IPS-18a (cell line): Measurements from ENCODE around the gene TTC19.

Source experiments
- H3K27ac ChIP-seq: one replicate; pipeline ENCODE4 v1.5.1; 2013; ENCODE audit warnings: low read length
- H3K27me3 ChIP-seq: one replicate; pipeline ENCODE4 v1.6.1; 2013; ENCODE audit warnings: mild to moderate bottlenecking, low read length; ENCODE audit not compliant: control insufficient read depth, insufficient read depth
- H3K36me3 ChIP-seq: one replicate; pipeline ENCODE4 v1.6.1; 2013; ENCODE audit warnings: low read depth, low read length; ENCODE audit not compliant: control insufficient read depth
- H3K4me1 ChIP-seq: one replicate; pipeline ENCODE4 v1.6.1; 2013; ENCODE audit warnings: low read depth, low read length; ENCODE audit not compliant: control insufficient read depth
- H3K4me3 ChIP-seq: one replicate; pipeline ENCODE4 v1.5.1; 2013; ENCODE audit warnings: low read length
- H3K9ac ChIP-seq: one replicate; pipeline ENCODE4 v1.6.1; 2013; ENCODE audit warnings: mild to moderate bottlenecking, low read length, moderate library complexity
- H3K9me3 ChIP-seq: one replicate; pipeline ENCODE4 v1.6.1; 2013; ENCODE audit warnings: low read depth, low read length; ENCODE audit not compliant: control insufficient read depth

TTC19 gene

GRCh38 chr17:15965528-15965927 lies 34.1 kb upstream of the TTC19 start:
- H3K9me3 ChIP-seq = no peaks in the 10 kb centered on the region
- no peaks in the 10 kb centered on the region for H3K27me3 ChIP-seq
- H3K4me3 ChIP-seq = peak overlapping the region; percentile 43
- peak overlapping the region; percentile 75 for H3K9ac ChIP-seq
- no peaks in the 10 kb centered on the region for H3K36me3 ChIP-seq
- peaks cover 43% of the 10 kb centered on the region for H3K4me1 ChIP-seq
- H3K27ac ChIP-seq = peak overlapping the region; percentile 98

GRCh38 chr17:15966183-15966878 lies 33.3 kb upstream of the TTC19 start:
- H3K4me3 ChIP-seq = peak overlapping the region; percentile 43

GRCh38 chr17:15966879-15967248 lies 32.8 kb upstream of the TTC19 start:
- Histone ChIP-seq H3K36me3 (no peaks in the 10 kb centered on the region), H3K27me3 (no peaks in the 10 kb centered on the region), H3K27ac (peak overlapping the region; percentile 98), H3K4me3 (peak overlapping the region; percentile 43), H3K9ac (peak overlapping the region; percentile 75), H3K4me1 (peaks cover 50% of the 10 kb centered on the region), H3K9me3 (no peaks in the 10 kb centered on the region)

More at GRCh38 chr17:15966183-15966878, 33.3 kb upstream of the TTC19 start:
- Histone ChIP-seq H3K9ac (peak overlapping the region; percentile 75), H3K27ac (peak overlapping the region; percentile 98), H3K4me1 (peaks cover 49% of the 10 kb centered on the region), H3K9me3 (no peaks in the 10 kb centered on the region), H3K36me3 (no peaks in the 10 kb centered on the region), H3K27me3 (no peaks in the 10 kb centered on the region)

GRCh38 chr17:15967706-15968399 lies 31.8 kb upstream of the TTC19 start:
- H3K4me1 ChIP-seq = peaks cover 50% of the 10 kb centered on the region
- no peaks in the 10 kb centered on the region for H3K27me3 ChIP-seq
- no peak overlapping the region for H3K27ac ChIP-seq
- H3K4me3 ChIP-seq = no peak overlapping the region
- no peaks in the 10 kb centered on the region for H3K36me3 ChIP-seq
- H3K9me3 ChIP-seq = no peaks in the 10 kb centered on the region
- H3K9ac ChIP-seq = no peak overlapping the region

- Histone ChIP-seq H3K36me3 (peaks cover 5% of the 10 kb centered on the region), H3K27ac (no peak overlapping the region), H3K4me1 (peaks cover 50% of the 10 kb centered on the region), H3K4me3 (no peak overlapping the region), H3K9me3 (no peaks in the 10 kb centered on the region), H3K9ac (no peak overlapping the region), H3K27me3 (no peaks in the 10 kb centered on the region)
These were observed 30.2 kb upstream of the TTC19 start for GRCh38 chr17:15969463-15969862.

GRCh38 chr17:15970500-15970899 lies 29.1 kb upstream of the TTC19 start:
- peaks cover 43% of the 10 kb centered on the region for H3K4me1 ChIP-seq

GRCh38 chr17:15971098-15971678 lies 28.4 kb upstream of the TTC19 start:
- Histone ChIP-seq H3K9ac (no peak overlapping the region), H3K4me1 (peaks cover 36% of the 10 kb centered on the region), H3K4me3 (no peak overlapping the region), H3K9me3 (no peaks in the 10 kb centered on the region), H3K36me3 (peaks cover 10% of the 10 kb centered on the region), H3K27me3 (no peaks in the 10 kb centered on the region), H3K27ac (no peak overlapping the region)

More at GRCh38 chr17:15970500-15970899, 29.1 kb upstream of the TTC19 start:
- H3K27me3 ChIP-seq = no peaks in the 10 kb centered on the region
- H3K36me3 ChIP-seq = peaks cover 10% of the 10 kb centered on the region
- H3K27ac ChIP-seq = no peak overlapping the region
- H3K4me3 ChIP-seq = no peak overlapping the region
- no peaks in the 10 kb centered on the region for H3K9me3 ChIP-seq
- no peak overlapping the region for H3K9ac ChIP-seq

GRCh38 chr17:15971882-15972281 lies 27.7 kb upstream of the TTC19 start:
- Histone ChIP-seq H3K9me3 (no peaks in the 10 kb centered on the region), H3K4me1 (peaks cover 32% of the 10 kb centered on the region), H3K9ac (no peak overlapping the region), H3K4me3 (no peak overlapping the region), H3K27me3 (no peaks in the 10 kb centered on the region), H3K27ac (no peak overlapping the region), H3K36me3 (peaks cover 10% of the 10 kb centered on the region)

GRCh38 chr17:15972497-15972951 lies 27.1 kb upstream of the TTC19 start:
- peaks cover 11% of the 10 kb centered on the region for H3K36me3 ChIP-seq
- no peak overlapping the region for H3K27ac ChIP-seq

GRCh38 chr17:15973016-15973415 lies 26.6 kb upstream of the TTC19 start:
- Histone ChIP-seq H3K4me1 (peaks cover 20% of the 10 kb centered on the region), H3K27me3 (no peaks in the 10 kb centered on the region), H3K9me3 (no peaks in the 10 kb centered on the region), H3K4me3 (no peak overlapping the region), H3K9ac (no peak overlapping the region), H3K27ac (no peak overlapping the region), H3K36me3 (peaks cover 16% of the 10 kb centered on the region)

More at GRCh38 chr17:15972497-15972951, 27.1 kb upstream of the TTC19 start:
- Histone ChIP-seq H3K9me3 (no peaks in the 10 kb centered on the region), H3K4me3 (no peak overlapping the region), H3K9ac (no peak overlapping the region), H3K4me1 (peaks cover 25% of the 10 kb centered on the region), H3K27me3 (no peaks in the 10 kb centered on the region)

- Histone ChIP-seq H3K27ac (no peak overlapping the region), H3K36me3 (peaks cover 19% of the 10 kb centered on the region), H3K4me3 (no peak overlapping the region), H3K9me3 (no peaks in the 10 kb centered on the region), H3K4me1 (peaks cover 15% of the 10 kb centered on the region), H3K27me3 (no peaks in the 10 kb centered on the region), H3K9ac (no peak overlapping the region)
These were observed 25.8 kb upstream of the TTC19 start for GRCh38 chr17:15973834-15974233.
